Neural cell (in vitro differentiated cells): ENCODE measurements around the gene ERLIN1. TPM values are rescaled to one million over a fixed set of nuclear protein-coding genes. Genes with fewer than 3 reads are reported as not detected.

ENCODE experiments used
- H2AFZ ChIP-seq: fragments of 200-600, 300-800 bp; sonication (generic), shearing (Covaris generic); 2 replicates; pipeline ENCODE4 v1.6.0; 2014; ENCODE audit warnings: low read depth, mild to moderate bottlenecking, antibody characterized with exemption, low read length, moderate library complexity
- H3F3A ChIP-seq: fragments of 200-600 bp; shearing (Covaris generic); 2 replicates; pipeline ENCODE4 v1.6.1; 2016; ENCODE audit warnings: mild to moderate bottlenecking, moderate library complexity, mixed read lengths, antibody characterized with exemption, low read length; ENCODE audit not compliant: insufficient read depth, poor library complexity, severe bottlenecking
- H3K27ac ChIP-seq: fragments of 200-600, 300-800 bp; sonication (generic), shearing (Covaris generic); 2 replicates; pipeline ENCODE4 v1.5.1; 2014; ENCODE audit warnings: mild to moderate bottlenecking, low read length, moderate library complexity
- H3K27me3 ChIP-seq: fragments of 300-800, 200-600 bp; sonication (generic), shearing (Covaris generic); 2 replicates; pipeline ENCODE4 v1.6.0; 2014; ENCODE audit warnings: mild to moderate bottlenecking, low read depth, low read length, moderate library complexity; ENCODE audit not compliant: insufficient read depth
- H3K36me3 ChIP-seq: fragments of 300-800, 200-600 bp; sonication (generic), shearing (Covaris generic); 2 replicates; pipeline ENCODE4 v1.5.1; 2014; ENCODE audit warnings: mild to moderate bottlenecking, antibody characterized with exemption, low read length, moderate library complexity; ENCODE audit not compliant: insufficient read depth
- H3K4me2 ChIP-seq: fragments of 300-800, 200-600 bp; sonication (generic), shearing (Covaris generic); 2 replicates; pipeline ENCODE4 v1.6.0; 2014; ENCODE audit warnings: mild to moderate bottlenecking, low read length
- H3K4me3 ChIP-seq: fragments of 300-800, 200-600 bp; sonication (generic), shearing (Covaris generic); 2 replicates; pipeline ENCODE4 v1.5.1; 2014; ENCODE audit warnings: mild to moderate bottlenecking, low read length, moderate library complexity
- H3K79me2 ChIP-seq: fragments of 200-600 bp; shearing (Covaris generic); replicated peaks from 2 replicates; pipeline ENCODE4 v1.6.0; 2014; ENCODE audit warnings: mild to moderate bottlenecking, low read length, moderate library complexity; ENCODE audit not compliant: insufficient read depth
- H3K9ac ChIP-seq: fragments of 300-800, 200-600 bp; sonication (generic), shearing (Covaris generic); 2 replicates; pipeline ENCODE4 v1.6.1; 2016; ENCODE audit warnings: mild to moderate bottlenecking, low read length, mixed read lengths
- H3K9me2 ChIP-seq: fragments of 200-600 bp; shearing (Covaris generic); 2 replicates; pipeline ENCODE4 v1.6.1; 2016; ENCODE audit warnings: mild to moderate bottlenecking, low read length, mixed read lengths; ENCODE audit not compliant: insufficient read depth
- H3K9me3 ChIP-seq: fragments of 200-600, 300-800 bp; sonication (generic), shearing (Covaris generic); 2 replicates; pipeline ENCODE4 v1.6.1; 2016; ENCODE audit warnings: mild to moderate bottlenecking, mixed run types, low read length, moderate library complexity, mixed read lengths
- H4K20me1 ChIP-seq: fragments of 200-600 bp; shearing (Covaris generic); 2 replicates; pipeline ENCODE4 v1.6.1; 2016; ENCODE audit warnings: mild to moderate bottlenecking, mixed run types; ENCODE audit not compliant: insufficient read depth
- EP300 ChIP-seq: fragments of 450-650 bp; conservative IDR thresholded peaks from 2 replicates; pipeline ENCODE4 v1.6.1; 2014; ENCODE audit warnings: antibody characterized with exemption, mild to moderate bottlenecking, moderate library complexity; ENCODE audit not compliant: poor library complexity, severe bottlenecking
- EZH2 ChIP-seq: fragments of 200-600, 300-800 bp; shearing (Covaris generic), sonication (generic); IDR thresholded peaks from 2 replicates; pipeline ENCODE4 v1.6.1; 2014; ENCODE audit warnings: antibody characterized with exemption, low read length, borderline replicate concordance, mild to moderate bottlenecking; ENCODE audit not compliant: insufficient read depth, poor library complexity, severe bottlenecking
- MXI1 ChIP-seq: fragments of 450-650 bp; conservative IDR thresholded peaks from 2 replicates; pipeline ENCODE4 v1.6.1; 2014; ENCODE audit warnings: antibody characterized with exemption, mild to moderate bottlenecking; ENCODE audit not compliant: poor library complexity, severe bottlenecking
- POLR2AphosphoS5 ChIP-seq: IDR thresholded peaks from 2 replicates; pipeline ENCODE4 v1.6.1; 2012
- RAD21 ChIP-seq: fragments of 450-650 bp; conservative IDR thresholded peaks from 2 replicates; pipeline ENCODE4 v1.6.1; 2014; ENCODE audit warnings: antibody characterized with exemption, mild to moderate bottlenecking, moderate library complexity
- SMC3 ChIP-seq: fragments of 450-650 bp; conservative IDR thresholded peaks from 2 replicates; pipeline ENCODE4 v1.6.1; 2014; ENCODE audit warnings: antibody characterized with exemption, mild to moderate bottlenecking, moderate library complexity; ENCODE audit not compliant: poor library complexity
- TAF1 ChIP-seq: IDR thresholded peaks from 2 replicates; pipeline ENCODE4 v1.6.1; 2012; ENCODE audit warnings: low read depth
- polyA plus RNA-seq: library from polyadenylated mRNA; depleted of rRNA; stranded (reverse); fragments of >200 nt; gene quantifications from 2 replicates; pipeline ENCODE4 v1.2.3, GENCODE V29; 2014
- TF ChIP-seq, protein P1 (sequence below): fragments of 450-650 bp; IDR thresholded peaks from 2 replicates; pipeline ENCODE4 v1.5.1; 2014; ENCODE audit warnings: antibody characterized with exemption, mild to moderate bottlenecking, moderate library complexity; ENCODE audit not compliant: poor library complexity, severe bottlenecking
- TF ChIP-seq, protein P2 (sequence below): IDR thresholded peaks from 2 replicates; pipeline ENCODE4 v1.6.1; 2012; ENCODE audit warnings: borderline replicate concordance

The ERLIN1 gene
- polyA plus RNA-seq, 1 donor from 2014 or later: 6.5 TPM

DNA sequence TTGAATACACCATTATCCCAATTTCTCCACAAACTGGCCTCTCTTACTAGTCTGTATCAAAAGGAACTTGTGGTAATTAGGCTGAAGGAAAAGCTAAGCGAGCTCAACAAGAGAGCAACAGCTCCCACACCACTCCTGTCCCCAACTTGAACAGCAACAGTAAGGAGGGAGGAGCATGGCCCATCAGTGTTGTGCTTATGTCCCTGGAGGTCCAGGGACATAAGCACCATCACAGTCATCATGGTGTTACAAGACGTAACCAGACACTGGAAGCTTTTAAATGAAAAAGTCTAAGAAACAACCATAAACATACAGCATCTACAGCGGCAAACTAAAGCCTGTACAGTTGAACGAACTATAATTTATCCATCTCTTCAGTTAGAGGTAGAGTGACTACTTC is 989 bp downstream of the ERLIN1 start:
- no peak overlapping the region for H3K27ac ChIP-seq
- TF ChIP-seq EZH2 (no peak), TAF1 (no peak), EP300 (no peak), MXI1 (no peak), RAD21 (no peak), POLR2AphosphoS5 (no peak), SMC3 (no peak)
- TF ChIP-seq, protein P1, sequence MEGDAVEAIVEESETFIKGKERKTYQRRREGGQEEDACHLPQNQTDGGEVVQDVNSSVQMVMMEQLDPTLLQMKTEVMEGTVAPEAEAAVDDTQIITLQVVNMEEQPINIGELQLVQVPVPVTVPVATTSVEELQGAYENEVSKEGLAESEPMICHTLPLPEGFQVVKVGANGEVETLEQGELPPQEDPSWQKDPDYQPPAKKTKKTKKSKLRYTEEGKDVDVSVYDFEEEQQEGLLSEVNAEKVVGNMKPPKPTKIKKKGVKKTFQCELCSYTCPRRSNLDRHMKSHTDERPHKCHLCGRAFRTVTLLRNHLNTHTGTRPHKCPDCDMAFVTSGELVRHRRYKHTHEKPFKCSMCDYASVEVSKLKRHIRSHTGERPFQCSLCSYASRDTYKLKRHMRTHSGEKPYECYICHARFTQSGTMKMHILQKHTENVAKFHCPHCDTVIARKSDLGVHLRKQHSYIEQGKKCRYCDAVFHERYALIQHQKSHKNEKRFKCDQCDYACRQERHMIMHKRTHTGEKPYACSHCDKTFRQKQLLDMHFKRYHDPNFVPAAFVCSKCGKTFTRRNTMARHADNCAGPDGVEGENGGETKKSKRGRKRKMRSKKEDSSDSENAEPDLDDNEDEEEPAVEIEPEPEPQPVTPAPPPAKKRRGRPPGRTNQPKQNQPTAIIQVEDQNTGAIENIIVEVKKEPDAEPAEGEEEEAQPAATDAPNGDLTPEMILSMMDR: no peak
- TF ChIP-seq, protein P2, sequence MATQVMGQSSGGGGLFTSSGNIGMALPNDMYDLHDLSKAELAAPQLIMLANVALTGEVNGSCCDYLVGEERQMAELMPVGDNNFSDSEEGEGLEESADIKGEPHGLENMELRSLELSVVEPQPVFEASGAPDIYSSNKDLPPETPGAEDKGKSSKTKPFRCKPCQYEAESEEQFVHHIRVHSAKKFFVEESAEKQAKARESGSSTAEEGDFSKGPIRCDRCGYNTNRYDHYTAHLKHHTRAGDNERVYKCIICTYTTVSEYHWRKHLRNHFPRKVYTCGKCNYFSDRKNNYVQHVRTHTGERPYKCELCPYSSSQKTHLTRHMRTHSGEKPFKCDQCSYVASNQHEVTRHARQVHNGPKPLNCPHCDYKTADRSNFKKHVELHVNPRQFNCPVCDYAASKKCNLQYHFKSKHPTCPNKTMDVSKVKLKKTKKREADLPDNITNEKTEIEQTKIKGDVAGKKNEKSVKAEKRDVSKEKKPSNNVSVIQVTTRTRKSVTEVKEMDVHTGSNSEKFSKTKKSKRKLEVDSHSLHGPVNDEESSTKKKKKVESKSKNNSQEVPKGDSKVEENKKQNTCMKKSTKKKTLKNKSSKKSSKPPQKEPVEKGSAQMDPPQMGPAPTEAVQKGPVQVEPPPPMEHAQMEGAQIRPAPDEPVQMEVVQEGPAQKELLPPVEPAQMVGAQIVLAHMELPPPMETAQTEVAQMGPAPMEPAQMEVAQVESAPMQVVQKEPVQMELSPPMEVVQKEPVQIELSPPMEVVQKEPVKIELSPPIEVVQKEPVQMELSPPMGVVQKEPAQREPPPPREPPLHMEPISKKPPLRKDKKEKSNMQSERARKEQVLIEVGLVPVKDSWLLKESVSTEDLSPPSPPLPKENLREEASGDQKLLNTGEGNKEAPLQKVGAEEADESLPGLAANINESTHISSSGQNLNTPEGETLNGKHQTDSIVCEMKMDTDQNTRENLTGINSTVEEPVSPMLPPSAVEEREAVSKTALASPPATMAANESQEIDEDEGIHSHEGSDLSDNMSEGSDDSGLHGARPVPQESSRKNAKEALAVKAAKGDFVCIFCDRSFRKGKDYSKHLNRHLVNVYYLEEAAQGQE: no peak
- no peaks in the 10 kb centered on the region for H4K20me1 ChIP-seq
- H3K9ac ChIP-seq: peak overlapping the region; percentile 73
- H3K27me3 ChIP-seq: no peaks in the 10 kb centered on the region
- H2AFZ ChIP-seq: no peak overlapping the region
- H3K79me2 ChIP-seq: no peaks in the 10 kb centered on the region
- peak overlapping the region; percentile 85 for H3K4me3 ChIP-seq
- H3K4me2 ChIP-seq: peak overlapping the region; percentile 64
- H3F3A ChIP-seq: no peaks in the 10 kb centered on the region
- no peaks in the 10 kb centered on the region for H3K9me2 ChIP-seq
- H3K36me3 ChIP-seq: no peaks in the 10 kb centered on the region
- H3K9me3 ChIP-seq: no peaks in the 10 kb centered on the region

DNA sequence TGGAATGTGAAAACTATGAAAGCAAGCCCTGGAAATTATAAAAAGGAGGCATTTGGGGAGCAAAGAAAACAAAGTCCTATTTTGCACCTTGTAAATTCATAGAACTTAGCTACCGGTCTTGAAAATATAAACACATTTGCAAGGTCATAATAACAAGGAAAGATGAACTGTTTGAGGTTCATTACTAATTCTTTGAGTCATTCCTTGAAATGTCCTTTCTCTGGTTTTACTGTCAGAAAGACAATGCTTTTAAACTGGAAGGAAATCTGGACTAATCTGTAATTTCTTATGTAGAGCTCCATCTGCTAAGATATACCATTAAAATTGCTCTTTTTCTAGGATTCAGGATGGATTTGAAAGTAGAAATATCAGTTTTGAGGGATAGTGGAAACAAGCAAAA is 1.4 kb downstream of the ERLIN1 start:
- no peak overlapping the region for H3K27ac ChIP-seq
- no peaks in the 10 kb centered on the region for H3K9me2 ChIP-seq
- no peak overlapping the region for H3K9ac ChIP-seq
- no peak overlapping the region for H2AFZ ChIP-seq
- H3K4me3 ChIP-seq: peak overlapping the region; percentile 85
- no peaks in the 10 kb centered on the region for H4K20me1 ChIP-seq
- H3K79me2 ChIP-seq: no peaks in the 10 kb centered on the region
- H3K27me3 ChIP-seq: no peaks in the 10 kb centered on the region
- TF ChIP-seq, protein P1: no peak
- no peak for TF ChIP-seq RAD21
- no peak for TF ChIP-seq TAF1
- no peak for TF ChIP-seq EZH2
- TF ChIP-seq POLR2AphosphoS5: no peak
- no peak for TF ChIP-seq MXI1
- TF ChIP-seq, protein P2: no peak
- TF ChIP-seq EP300: no peak
- no peak for TF ChIP-seq SMC3
- H3K4me2 ChIP-seq: peak overlapping the region; percentile 64
- no peaks in the 10 kb centered on the region for H3K9me3 ChIP-seq
- no peaks in the 10 kb centered on the region for H3K36me3 ChIP-seq
- H3F3A ChIP-seq: no peaks in the 10 kb centered on the region
